Memory B cell (primary cell): ENCODE results near the gene CCR4.

Experiments
- ATAC-seq: fragments of 150-1000 bp; cut with Tn5 transposase; 2 replicates; pipeline ENCODE4 v1.10.0; 2021; ENCODE audit warnings: low read depth, mild to moderate bottlenecking, moderate library complexity
- DNase-seq, 2 donors: peaks; one replicate each; pipeline ENCODE4 v3.0.0; 2022; ENCODE audit warnings: low spot score in 2 of 2
- H3K27ac Mint-ChIP-seq: one replicate; pipeline ENCODE4 v1.8.0; 2022; ENCODE audit warnings: mild to moderate bottlenecking, moderate library complexity, mixed read lengths
- H3K27me3 Mint-ChIP-seq: one replicate; pipeline ENCODE4 v1.8.0; 2022; ENCODE audit warnings: mixed read lengths
- H3K36me3 Mint-ChIP-seq: one replicate; pipeline ENCODE4 v1.8.0; 2022; ENCODE audit warnings: mild to moderate bottlenecking, mixed read lengths
- H3K4me1 Mint-ChIP-seq: one replicate; pipeline ENCODE4 v1.8.0; 2022; ENCODE audit warnings: mixed read lengths
- H3K4me3 Mint-ChIP-seq: one replicate; pipeline ENCODE4 v1.8.0; 2022; ENCODE audit warnings: mild to moderate bottlenecking, moderate library complexity, mixed read lengths
- H3K9me3 Mint-ChIP-seq: one replicate; pipeline ENCODE4 v1.8.0; 2022; ENCODE audit warnings: mixed read lengths

CCR4 gene

DNA sequence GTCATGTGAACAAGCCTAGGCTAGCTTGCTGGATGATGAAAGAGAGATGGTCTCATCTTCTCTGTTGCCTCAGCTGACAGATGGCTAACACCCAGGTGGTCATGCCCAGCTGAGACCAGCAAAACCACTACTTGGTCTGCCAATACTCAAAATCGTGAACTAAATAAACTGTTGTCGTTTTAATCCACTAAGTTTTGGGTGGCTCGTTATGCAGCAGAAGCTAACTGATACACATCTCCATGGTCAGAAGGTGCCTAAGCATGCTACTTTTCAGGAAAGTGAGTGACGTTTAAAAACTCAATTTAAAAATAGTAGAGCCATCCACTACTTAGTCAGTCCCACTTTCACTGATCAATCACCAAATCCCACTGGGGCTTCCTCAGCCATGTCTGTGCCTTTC, 52.8 kb downstream of the CCR4 start:
- H3K4me3 Mint-ChIP-seq = no peak overlapping the region
- peaks cover 43% of the 10 kb centered on the region for H3K36me3 Mint-ChIP-seq
- no peak for DNase-seq
- peaks cover 20% of the 10 kb centered on the region for H3K4me1 Mint-ChIP-seq
- no peak overlapping the region for H3K27ac Mint-ChIP-seq
- peaks cover 2% of the 10 kb centered on the region for H3K9me3 Mint-ChIP-seq
- no peak for ATAC-seq
- H3K27me3 Mint-ChIP-seq = no peaks in the 10 kb centered on the region

- Mint-ChIP-seq H3K27me3 (no peaks in the 10 kb centered on the region), H3K27ac (peak overlapping the region; percentile 16), H3K9me3 (peaks cover 2% of the 10 kb centered on the region), H3K4me3 (no peak overlapping the region), H3K36me3 (peaks cover 42% of the 10 kb centered on the region), H3K4me1 (peaks cover 20% of the 10 kb centered on the region)
- DNase-seq (no peak), ATAC-seq (no peak)
These were observed 53.5 kb downstream of the CCR4 start for GRCh38 chr3:33004961-33005360.
